GM23338 (cell line): ENCODE results near the gene ZBTB20. TPM values are rescaled to one million over a fixed set of nuclear protein-coding genes. Genes with fewer than 3 reads are reported as not detected.

ENCODE experiments used
- ATAC-seq: fragments of 200-7000 bp; cut with Tn5 transposase; 3 replicates; pipeline ENCODE4 v1.9.1; 2020
- DNase-seq: peaks from one replicate; pipeline ENCODE4 v3.0.0-alpha.2; 2015; ENCODE audit warnings: low spot score
- H2AFZ ChIP-seq: fragments of 200-600 bp; sonication (generic); 2 replicates; pipeline ENCODE4 v1.8.0; 2016; ENCODE audit warnings: antibody characterized with exemption, mild to moderate bottlenecking, moderate library complexity
- H3F3A ChIP-seq: fragments of 200-600 bp; sonication (generic); replicated peaks from 2 replicates; pipeline ENCODE4 v1.8.0; 2017; ENCODE audit warnings: antibody characterized with exemption, mixed run types, low read depth
- H3K27ac ChIP-seq: fragments of 200-600 bp; sonication (generic); 2 replicates; pipeline ENCODE4 v1.6.1; 2016; ENCODE audit warnings: low read depth
- H3K27me3 ChIP-seq: fragments of 200-600 bp; sonication (generic); 2 replicates; pipeline ENCODE4 v1.8.0; 2016; ENCODE audit warnings: mild to moderate bottlenecking, mixed run types, moderate library complexity; ENCODE audit not compliant: insufficient read depth
- H3K36me3 ChIP-seq: fragments of 200-600 bp; sonication (generic); 2 replicates; pipeline ENCODE4 v1.8.0; 2016; ENCODE audit warnings: mild to moderate bottlenecking; ENCODE audit not compliant: insufficient read depth
- H3K4me1 ChIP-seq: fragments of 200-600 bp; sonication (generic); 2 replicates; pipeline ENCODE4 v1.8.0; 2016; ENCODE audit warnings: mild to moderate bottlenecking, moderate library complexity; ENCODE audit not compliant: insufficient read depth
- H3K4me2 ChIP-seq: fragments of 200-600 bp; sonication (generic); 2 replicates; pipeline ENCODE4 v1.7.1; 2017; ENCODE audit warnings: mixed run types
- H3K4me3 ChIP-seq: fragments of 200-600 bp; sonication (generic); 2 replicates; pipeline ENCODE4 v1.6.1; 2016; ENCODE audit warnings: mixed run types
- H3K79me2 ChIP-seq: fragments of 200-600 bp; sonication (generic); replicated peaks from 2 replicates; pipeline ENCODE4 v1.8.0; 2017; ENCODE audit warnings: mild to moderate bottlenecking; ENCODE audit not compliant: insufficient read depth
- H3K9me2 ChIP-seq: fragments of 200-600 bp; sonication (generic); 2 replicates; pipeline ENCODE4 v1.8.0; 2017; ENCODE audit not compliant: insufficient read depth
- H4K20me1 ChIP-seq: fragments of 200-600 bp; sonication (generic); replicated peaks from 2 replicates; pipeline ENCODE4 v1.8.0; 2017; ENCODE audit warnings: mild to moderate bottlenecking; ENCODE audit not compliant: insufficient read depth
- H3K27ac Mint-ChIP-seq: 2 replicates; pipeline ENCODE4 v1.8.0; 2020; ENCODE audit warnings: inconsistent platforms, mild to moderate bottlenecking, moderate library complexity, mixed read lengths
- H3K27me3 Mint-ChIP-seq: 3 replicates; pipeline ENCODE4 v1.8.0; 2022; ENCODE audit warnings: low read depth, mild to moderate bottlenecking, moderate library complexity, mixed read lengths, inconsistent platforms; ENCODE audit not compliant: insufficient read depth, poor library complexity
- H3K36me3 Mint-ChIP-seq: 3 replicates; pipeline ENCODE4 v1.8.0; 2021; ENCODE audit warnings: low read depth, mild to moderate bottlenecking, inconsistent platforms, moderate library complexity, mixed read lengths
- H3K4me1 Mint-ChIP-seq: 3 replicates; pipeline ENCODE4 v1.8.0; 2020; ENCODE audit warnings: mild to moderate bottlenecking, inconsistent platforms, mixed read lengths
- H3K4me3 Mint-ChIP-seq: 3 replicates; pipeline ENCODE4 v1.8.0; 2021; ENCODE audit warnings: moderate library complexity, mild to moderate bottlenecking, inconsistent platforms, mixed read lengths
- H3K9me3 Mint-ChIP-seq: 3 replicates; pipeline ENCODE4 v1.8.0; 2020; ENCODE audit warnings: moderate library complexity, mild to moderate bottlenecking, inconsistent platforms, mixed read lengths
- EZH2 ChIP-seq: fragments of 200-600 bp; sonication (generic); IDR thresholded peaks from one replicate; pipeline ENCODE4 v1.8.0; 2017; ENCODE audit warnings: antibody characterized with exemption, mild to moderate bottlenecking, low read depth; ENCODE audit not compliant: unreplicated experiment
- POLR2AphosphoS5 ChIP-seq: IDR thresholded peaks from 2 replicates; pipeline ENCODE4 v1.6.1; 2016; ENCODE audit warnings: antibody characterized with exemption, low read depth
- ZNF331 ChIP-seq: fragments of 250-450 bp; sonication (Bioruptor Pico); IDR thresholded peaks from 2 replicates; pipeline ENCODE4 v1.5.0; 2020; ENCODE audit warnings: low read depth, mild to moderate bottlenecking, moderate library complexity
- ZNF462 ChIP-seq: fragments of 250-450 bp; sonication (Bioruptor Pico); IDR thresholded peaks from 2 replicates; pipeline ENCODE4 v1.5.0; 2020; ENCODE audit warnings: mild to moderate bottlenecking, moderate library complexity
- polyA plus RNA-seq: library from polyadenylated mRNA; unstranded; fragments of >200 nt; fragmentation: Nextera tagmentation; extraction: Ambion mirVana; gene quantifications from 2 replicates; pipeline ENCODE4 v1.2.1, GENCODE V29; 2016
- total RNA-seq: library from RNA; depleted of rRNA; stranded (reverse); fragments of >200 nt; shearing (Covaris generic); gene quantifications from 2 replicates; pipeline ENCODE4 v1.2.3, GENCODE V29; 2014
- TF ChIP-seq, protein P1 (sequence below): IDR thresholded peaks from one replicate; pipeline ENCODE4 v1.6.1; 2018; ENCODE audit warnings: antibody characterized with exemption; ENCODE audit not compliant: unreplicated experiment

ZBTB20 gene
- total and polyA plus RNA-seq, 2 experiments from 2014 or later, result 2.0 to 3.3 TPM

- TF ChIP-seq ZNF462 (CRISPR knock-in tag) (no peak), POLR2AphosphoS5 (no peak), EZH2 (no peak), ZNF331 (CRISPR knock-in tag) (no peak)
These were observed 51.9 kb downstream of the ZBTB20 start (continued) for GRCh38 chr3:115095236-115095635.

GRCh38 chr3:115092220-115092791 is 54.8 kb downstream of the ZBTB20 start:
- Histone ChIP-seq H3K4me2 (no peak overlapping the region), H3K4me1 (peaks cover 14% of the 10 kb centered on the region), H3K27me3 (no peaks in the 10 kb centered on the region), H4K20me1 (no peaks in the 10 kb centered on the region), H3K79me2 (no peaks in the 10 kb centered on the region), H3K27ac (no peak overlapping the region), H3K4me3 (no peak overlapping the region), H3F3A (no peaks in the 10 kb centered on the region), H2AFZ (no peak overlapping the region), H3K9me2 (no peaks in the 10 kb centered on the region), H3K36me3 (no peaks in the 10 kb centered on the region)
- DNase-seq, result peak; percentile 68
- H3K4me3 Mint-ChIP-seq, result no peak overlapping the region
- peak; percentile 95 for ATAC-seq
- H3K36me3 Mint-ChIP-seq, result no peaks in the 10 kb centered on the region
- no peak overlapping the region for H3K27ac Mint-ChIP-seq
- H3K4me1 Mint-ChIP-seq, result peaks cover 21% of the 10 kb centered on the region
- no peaks in the 10 kb centered on the region for H3K9me3 Mint-ChIP-seq
- H3K27me3 Mint-ChIP-seq, result peaks cover under 1% of the 10 kb centered on the region
- TF ChIP-seq ZNF462 (CRISPR knock-in tag), result no peak
- TF ChIP-seq, protein P1, sequence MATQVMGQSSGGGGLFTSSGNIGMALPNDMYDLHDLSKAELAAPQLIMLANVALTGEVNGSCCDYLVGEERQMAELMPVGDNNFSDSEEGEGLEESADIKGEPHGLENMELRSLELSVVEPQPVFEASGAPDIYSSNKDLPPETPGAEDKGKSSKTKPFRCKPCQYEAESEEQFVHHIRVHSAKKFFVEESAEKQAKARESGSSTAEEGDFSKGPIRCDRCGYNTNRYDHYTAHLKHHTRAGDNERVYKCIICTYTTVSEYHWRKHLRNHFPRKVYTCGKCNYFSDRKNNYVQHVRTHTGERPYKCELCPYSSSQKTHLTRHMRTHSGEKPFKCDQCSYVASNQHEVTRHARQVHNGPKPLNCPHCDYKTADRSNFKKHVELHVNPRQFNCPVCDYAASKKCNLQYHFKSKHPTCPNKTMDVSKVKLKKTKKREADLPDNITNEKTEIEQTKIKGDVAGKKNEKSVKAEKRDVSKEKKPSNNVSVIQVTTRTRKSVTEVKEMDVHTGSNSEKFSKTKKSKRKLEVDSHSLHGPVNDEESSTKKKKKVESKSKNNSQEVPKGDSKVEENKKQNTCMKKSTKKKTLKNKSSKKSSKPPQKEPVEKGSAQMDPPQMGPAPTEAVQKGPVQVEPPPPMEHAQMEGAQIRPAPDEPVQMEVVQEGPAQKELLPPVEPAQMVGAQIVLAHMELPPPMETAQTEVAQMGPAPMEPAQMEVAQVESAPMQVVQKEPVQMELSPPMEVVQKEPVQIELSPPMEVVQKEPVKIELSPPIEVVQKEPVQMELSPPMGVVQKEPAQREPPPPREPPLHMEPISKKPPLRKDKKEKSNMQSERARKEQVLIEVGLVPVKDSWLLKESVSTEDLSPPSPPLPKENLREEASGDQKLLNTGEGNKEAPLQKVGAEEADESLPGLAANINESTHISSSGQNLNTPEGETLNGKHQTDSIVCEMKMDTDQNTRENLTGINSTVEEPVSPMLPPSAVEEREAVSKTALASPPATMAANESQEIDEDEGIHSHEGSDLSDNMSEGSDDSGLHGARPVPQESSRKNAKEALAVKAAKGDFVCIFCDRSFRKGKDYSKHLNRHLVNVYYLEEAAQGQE, result no peak
